ENCODE data around the gene NELL1.

- no peak for TF ChIP-seq CTCF (conservative IDR thresholded peaks at IDR 0.05; ENCODE audit: low read depth, low read length)
- TF ChIP-seq EZH2 (IDR thresholded peaks at IDR 0.05; ENCODE audit: low read length, unreplicated experiment), result no peak
These were observed 29.0 kb upstream of the NELL1 start for GRCh38 chr11:20640401-20640800.
